Gastroesophageal sphincter (tissue), 4 donors: ENCODE measurements around the gene TRAPPC2L. TPM values are rescaled to one million over a fixed set of nuclear protein-coding genes. Genes with fewer than 3 reads are reported as not detected.

ENCODE experiments used
- ATAC-seq: fragments of 150-250 bp; one replicate; pipeline ENCODE4 v1.9.1; 2016; ENCODE audit warnings: mild to moderate bottlenecking, moderate library complexity
- H3K27ac ChIP-seq, 4 donors: fragments of 200-600 bp; sonication (generic) in 3 of 4; 1 replicate in 3 of 4; 2 replicates in 1 of 4; pipeline ENCODE4 v1.5.1; 2016 to 2019
- H3K27me3 ChIP-seq: fragments of 200-600 bp; sonication (generic); one replicate; pipeline ENCODE4 v1.5.1; 2019
- H3K36me3 ChIP-seq, 2 donors: fragments of 200-600 bp; sonication (generic); one replicate each; pipeline ENCODE4 v1.5.1; 2019; ENCODE audit warnings: control low read depth in 1 of 2
- H3K4me1 ChIP-seq, 3 donors: fragments of 200-600 bp; sonication (generic); 1 replicate in 2 of 3; 2 replicates in 1 of 3; pipeline ENCODE4 v1.5.1; 2016 to 2019; ENCODE audit warnings: control low read depth in 2 of 3
- H3K4me3 ChIP-seq, 2 donors: fragments of 200-600 bp; sonication (generic); one replicate each; pipeline ENCODE4 v1.5.1; 2019; ENCODE audit warnings: mild to moderate bottlenecking in 1 of 2, moderate library complexity in 1 of 2
- H3K9me3 ChIP-seq, 3 donors: fragments of 200-600 bp; sonication (generic); one replicate each; pipeline ENCODE4 v1.5.1; 2017 to 2019; ENCODE audit warnings: control low read depth in 2 of 3
- EP300 ChIP-seq: sonication (generic); formaldehyde crosslinking; IDR thresholded peaks from one replicate; pipeline ENCODE4 v1.6.1; 2017; ENCODE audit warnings: antibody characterized with exemption, mild to moderate bottlenecking
- POLR2A ChIP-seq, 2 donors: fragments of 450-650 bp; IDR thresholded peaks; one replicate each; pipeline ENCODE4 v1.6.1; 2017; ENCODE audit warnings: antibody characterized with exemption in 2 of 2, mild to moderate bottlenecking in 2 of 2, moderate library complexity in 1 of 2
- POLR2AphosphoS5 ChIP-seq: sonication (generic); formaldehyde crosslinking; IDR thresholded peaks from one replicate; pipeline ENCODE4 v1.6.1; 2017; ENCODE audit warnings: antibody characterized with exemption
- WGBS, 2 donors: methylation state at CpG; one replicate each; pipeline ENCODE4 v1.1.5; 2018; ENCODE audit warnings: low coverage in 1 of 2; 5-methylcytosine and 5-hydroxymethylcytosine counted together
- total RNA-seq, 4 donors: library from RNA; depleted of rRNA; stranded (reverse); fragments of >200 nt; gene quantifications; one replicate each; pipeline ENCODE4 v1.1.0, GENCODE V29; 2016
- TF ChIP-seq, protein P1 (sequence below), 4 experiments: fragments of 200-600 bp in 2 of 4; fragments of 450-650 bp in 2 of 4; sonication (generic) in 1 of 4; IDR thresholded peaks; one replicate each; pipeline ENCODE4 v1.5.1; 2017 to 2019; ENCODE audit warnings: antibody characterized with exemption in 4 of 4, mild to moderate bottlenecking in 2 of 4, moderate library complexity in 2 of 4

Gene TRAPPC2L
- total RNA-seq, 4 donors from 2014 or later = 18.7 to 40.0 (median 21.5) TPM

DNA sequence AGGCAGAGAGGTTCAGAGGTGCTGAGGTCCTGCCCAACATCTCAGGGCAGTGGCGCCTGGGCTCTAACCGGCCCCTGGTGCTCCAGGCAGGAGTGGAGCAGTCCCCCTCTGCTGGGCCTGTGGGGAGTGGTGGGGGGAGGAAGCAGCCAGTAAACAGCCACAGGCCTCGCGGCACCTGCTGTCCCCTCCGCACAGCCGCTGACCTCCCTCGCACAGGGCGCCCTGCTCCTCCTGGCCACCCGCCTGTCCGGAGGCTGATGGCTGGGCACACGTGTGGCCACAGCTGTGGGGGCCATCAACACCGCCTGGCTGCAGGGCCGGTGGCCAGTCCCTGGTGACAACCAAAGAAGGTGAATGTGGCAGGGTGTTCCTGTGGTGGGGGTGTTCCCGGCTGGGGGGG is 46.3 kb downstream of the TRAPPC2L start:
- TF ChIP-seq POLR2A (IDR thresholded peaks at IDR 0.05) = no peak
- TF ChIP-seq, protein P1, sequence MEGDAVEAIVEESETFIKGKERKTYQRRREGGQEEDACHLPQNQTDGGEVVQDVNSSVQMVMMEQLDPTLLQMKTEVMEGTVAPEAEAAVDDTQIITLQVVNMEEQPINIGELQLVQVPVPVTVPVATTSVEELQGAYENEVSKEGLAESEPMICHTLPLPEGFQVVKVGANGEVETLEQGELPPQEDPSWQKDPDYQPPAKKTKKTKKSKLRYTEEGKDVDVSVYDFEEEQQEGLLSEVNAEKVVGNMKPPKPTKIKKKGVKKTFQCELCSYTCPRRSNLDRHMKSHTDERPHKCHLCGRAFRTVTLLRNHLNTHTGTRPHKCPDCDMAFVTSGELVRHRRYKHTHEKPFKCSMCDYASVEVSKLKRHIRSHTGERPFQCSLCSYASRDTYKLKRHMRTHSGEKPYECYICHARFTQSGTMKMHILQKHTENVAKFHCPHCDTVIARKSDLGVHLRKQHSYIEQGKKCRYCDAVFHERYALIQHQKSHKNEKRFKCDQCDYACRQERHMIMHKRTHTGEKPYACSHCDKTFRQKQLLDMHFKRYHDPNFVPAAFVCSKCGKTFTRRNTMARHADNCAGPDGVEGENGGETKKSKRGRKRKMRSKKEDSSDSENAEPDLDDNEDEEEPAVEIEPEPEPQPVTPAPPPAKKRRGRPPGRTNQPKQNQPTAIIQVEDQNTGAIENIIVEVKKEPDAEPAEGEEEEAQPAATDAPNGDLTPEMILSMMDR (IDR thresholded peaks at IDR 0.05) = no peak
- TF ChIP-seq POLR2AphosphoS5 = no peak
- TF ChIP-seq EP300 = no peak
- ATAC-seq = no peak

DNA sequence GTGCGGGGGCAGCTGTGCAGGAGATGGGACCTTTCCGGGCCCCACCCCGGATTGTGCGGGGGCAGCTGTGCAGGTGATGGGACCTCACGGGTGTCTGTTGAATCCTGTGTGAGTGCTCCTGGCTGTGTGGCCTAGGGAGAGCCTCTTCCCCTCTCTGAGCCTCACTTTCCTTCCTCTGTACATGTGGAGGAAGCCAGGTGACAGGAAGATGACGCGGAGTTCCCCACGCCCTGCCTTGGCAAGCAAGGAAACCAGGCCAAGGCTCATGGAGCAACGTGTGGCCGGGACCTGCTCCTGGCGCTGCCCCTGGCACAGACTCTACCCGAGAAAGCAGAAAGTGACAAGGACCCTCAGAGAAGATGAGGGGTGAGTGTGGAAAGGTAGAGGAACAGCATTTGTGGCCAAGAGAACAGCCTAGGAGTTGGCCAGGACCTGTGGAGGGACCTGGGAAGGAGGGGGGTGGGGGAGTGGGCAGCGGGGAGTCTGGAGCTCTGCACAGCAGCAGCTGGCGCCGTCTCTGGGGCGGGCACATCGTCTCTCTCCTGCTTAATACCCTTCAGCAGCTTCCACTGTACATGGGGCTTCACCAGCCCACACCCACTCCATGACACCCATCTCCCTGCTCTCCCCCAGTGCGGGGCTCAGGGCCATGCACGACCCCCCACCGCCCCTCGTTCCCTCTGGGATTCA is 47.9 kb downstream of the TRAPPC2L start:
- 80% methylated on average over 1 of the region's 21 CpGs; no CpG with 5 or more reads in 1 of the 2 donors for WGBS, 2 donors
- no peak for ATAC-seq
- H3K4me1 ChIP-seq = no peaks in the 10 kb centered on the region
- no peak overlapping the region for H3K27ac ChIP-seq
- no peak overlapping the region for H3K4me3 ChIP-seq
- H3K9me3 ChIP-seq = no peaks in the 10 kb centered on the region
- peaks cover 0 to 19% of the 10 kb centered on the region in 2 donors for H3K36me3 ChIP-seq
- TF ChIP-seq EP300 (no peak), POLR2AphosphoS5 (no peak), POLR2A (IDR thresholded peaks at IDR 0.05) (no peak)
- TF ChIP-seq, protein P1 (IDR thresholded peaks at IDR 0.05) = no peak
- peaks cover 37% of the 10 kb centered on the region for H3K27me3 ChIP-seq

More for the DNA sequence above, 46.3 kb downstream of the TRAPPC2L start:
- H3K4me1 ChIP-seq = no peaks in the 10 kb centered on the region
- no peak overlapping the region for H3K4me3 ChIP-seq
- no peak overlapping the region for H3K27ac ChIP-seq
- peaks cover 35% of the 10 kb centered on the region for H3K27me3 ChIP-seq
- 85% methylated on average over 6 of the region's 14 CpGs; no CpG with 5 or more reads in 1 of the 2 donors for WGBS, 2 donors
- peaks cover 0 to 19% of the 10 kb centered on the region in 2 donors for H3K36me3 ChIP-seq
- no peaks in the 10 kb centered on the region for H3K9me3 ChIP-seq

DNA sequence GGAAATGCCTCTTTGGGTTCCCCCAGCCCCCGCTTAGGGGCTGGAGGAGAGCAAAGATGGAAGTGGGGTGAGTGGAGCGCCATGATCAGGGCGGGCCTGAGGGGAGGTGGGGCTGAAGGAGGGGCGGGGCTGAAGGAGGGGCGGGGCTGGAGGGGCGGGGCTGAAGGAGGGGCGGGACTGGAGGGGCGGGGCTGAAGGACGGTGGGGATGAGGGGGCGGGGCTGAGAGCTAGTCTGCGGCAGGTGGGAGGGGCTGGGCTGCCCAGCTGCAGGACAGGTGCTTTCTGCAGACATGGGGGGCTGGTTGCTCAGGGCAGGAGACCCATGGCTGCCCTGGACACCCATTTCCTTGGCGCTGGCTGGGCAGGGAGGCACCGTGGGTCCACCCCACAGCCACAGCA is 48.6 kb downstream of the TRAPPC2L start:
- Histone ChIP-seq H3K4me1 (peaks cover 0 to 7% (median 0%) of the 10 kb centered on the region in 3 donors), H3K4me3 (no peak overlapping the region), H3K9me3 (no peaks in the 10 kb centered on the region), H3K27ac (no peak overlapping the region), H3K27me3 (peaks cover 43% of the 10 kb centered on the region), H3K36me3 (peaks cover 0 to 13% of the 10 kb centered on the region in 2 donors)
- no peak for ATAC-seq
- TF ChIP-seq POLR2A (IDR thresholded peaks at IDR 0.05) (no peak), POLR2AphosphoS5 (no peak), EP300 (no peak)
- TF ChIP-seq, protein P1 (IDR thresholded peaks at IDR 0.05) = no peak
- no CpG with 5 or more reads among the region's 13 CpGs for WGBS, 2 donors

DNA sequence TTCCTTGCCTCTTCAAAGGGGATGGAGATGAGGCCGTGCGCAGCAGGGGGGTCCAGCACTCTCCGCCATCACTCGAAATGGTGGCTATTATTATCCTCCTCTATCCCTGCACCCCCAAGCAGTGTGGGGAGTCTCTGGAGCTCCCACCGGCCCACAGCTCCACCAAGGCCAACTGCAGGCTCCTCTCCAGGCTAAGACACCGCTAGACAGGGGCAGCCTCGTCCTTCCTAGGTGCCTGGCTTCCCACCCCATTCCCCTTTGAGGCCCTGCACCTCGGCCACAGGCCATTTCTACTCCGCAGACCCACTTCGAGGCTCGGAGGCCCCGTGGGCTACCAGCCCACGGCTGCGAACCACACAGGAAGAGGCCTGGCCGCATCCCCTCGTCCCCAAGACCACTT is 49.1 kb downstream of the TRAPPC2L start:
- Histone ChIP-seq H3K9me3 (no peaks in the 10 kb centered on the region), H3K27me3 (peaks cover 48% of the 10 kb centered on the region), H3K4me3 (no peak overlapping the region), H3K27ac (no peak overlapping the region), H3K36me3 (peaks cover 0 to 8% of the 10 kb centered on the region in 2 donors), H3K4me1 (peaks cover 0 to 11% (median 0%) of the 10 kb centered on the region in 3 donors)
- no peak for ATAC-seq
- TF ChIP-seq POLR2AphosphoS5 = no peak
- no peak for TF ChIP-seq POLR2A (IDR thresholded peaks at IDR 0.05)
- TF ChIP-seq EP300 = no peak
- TF ChIP-seq, protein P1 (IDR thresholded peaks at IDR 0.05) = no peak
- WGBS, 2 donors = 81% methylated on average over 5 of the region's 16 CpGs; no CpG with 5 or more reads in 1 of the 2 donors
